HG03442 (cell line): ENCODE results near the gene CCT6A.
"Not testable (repeated sequence)": the region's sequence is repeated elsewhere in the genome, so short reads cannot be mapped to it uniquely, and the experiment has no call there.

Experiments used
- ATAC-seq: cut with Tn5 transposase; IDR thresholded peaks from one replicate; pipeline ENCODE4 v1.9.1; 2021; ENCODE audit warnings: mild to moderate bottlenecking, moderate library complexity; ENCODE audit not compliant: unreplicated experiment

CCT6A gene

GRCh38 chr7:56051339-56052191 lies at the start of gene CCT6A, which contains the start of gene PSPH:
TSS of gene CCT6A (plus strand) at chr7:56051765. CDS start at chr7:56051849, 84 bp downstream.
TSS of gene PSPH (minus strand) at chr7:56051444. CDS start at chr7:56021212, 30,232 bp downstream.
- peak; percentile 92 for ATAC-seq

- no peak for ATAC-seq
Measured at GRCh38 chr7:56003749-56004148, 47.8 kb upstream of the CCT6A start.

GRCh38 chr7:56007167-56007652 lies 44.4 kb upstream of the CCT6A start:
- no peak for ATAC-seq

- no peak for ATAC-seq
Measured at GRCh38 chr7:56007891-56008290, 43.7 kb upstream of the CCT6A start.

- ATAC-seq = no peak
Measured at GRCh38 chr7:56009695-56010094, 41.9 kb upstream of the CCT6A start.

- ATAC-seq = not testable (repeated sequence)
Measured at GRCh38 chr7:56017015-56017414, 34.5 kb upstream of the CCT6A start.

GRCh38 chr7:56019501-56019900 lies 32.1 kb upstream of the CCT6A start:
- ATAC-seq = no peak

GRCh38 chr7:56023500-56023899 lies 28.1 kb upstream of the CCT6A start:
- no peak for ATAC-seq

GRCh38 chr7:56026538-56026937 lies 25.0 kb upstream of the CCT6A start:
- ATAC-seq = no peak

GRCh38 chr7:56028942-56029630 lies 22.5 kb upstream of the CCT6A start:
- ATAC-seq = no peak

- ATAC-seq = no peak
Measured at GRCh38 chr7:56030340-56030739, 21.2 kb upstream of the CCT6A start.

- ATAC-seq = not testable (repeated sequence)
Measured at GRCh38 chr7:56031556-56031955, 20.0 kb upstream of the CCT6A start.

- not testable (repeated sequence) for ATAC-seq
Measured at GRCh38 chr7:56032578-56032977, 19.0 kb upstream of the CCT6A start.

- peak; percentile 94 for ATAC-seq
Measured at GRCh38 chr7:56033671-56034432, 17.7 kb upstream of the CCT6A start.

GRCh38 chr7:56040730-56041129 lies 10.8 kb upstream of the CCT6A start:
- no peak for ATAC-seq

- ATAC-seq = not testable (repeated sequence)
Measured at GRCh38 chr7:56045758-56046157, 5.8 kb upstream of the CCT6A start.

- ATAC-seq = no peak
Measured at GRCh38 chr7:56046721-56047445, 4.7 kb upstream of the CCT6A start.

- not testable (repeated sequence) for ATAC-seq
Measured at GRCh38 chr7:56047446-56048116, 4.0 kb upstream of the CCT6A start.

GRCh38 chr7:56048245-56048644 lies 3.3 kb upstream of the CCT6A start:
- ATAC-seq = no peak

GRCh38 chr7:56048763-56049162 lies 2.8 kb upstream of the CCT6A start:
- ATAC-seq = not testable (repeated sequence)
